ENCODE results near the gene ARL16.

GRCh38 chr17:81690549-81690948, 7.0 kb upstream of the ARL16 start:
- TF ChIP-seq CTCF (optimal IDR thresholded peaks at IDR 0.05 in 1 of 3, IDR thresholded peaks at IDR 0.05 in 1 of 3, conservative IDR thresholded peaks at IDR 0.05 in 1 of 3; ENCODE audit: extremely low read depth in 1 of 3, insufficient read depth in 2 of 3, low read length in 3 of 3), result no peak
- TF ChIP-seq EZH2 (IDR thresholded peaks at IDR 0.05; ENCODE audit: low read length), result no peak

Measured in keratinocyte (primary cell).